ENCODE data around the gene RNPEPL1.

GRCh38 chr2:240589375-240589774, 21.1 kb downstream of the RNPEPL1 start:
- no peak for TF ChIP-seq GLIS1 (tag by site-specific recombination; IDR thresholded peaks at IDR 0.05)
- TF ChIP-seq PBX3 (CRISPR knock-in tag; IDR thresholded peaks at IDR 0.05): no peak
- no peak for TF ChIP-seq ZNF184 (tag by site-specific recombination; IDR thresholded peaks at IDR 0.05)
- no peak for TF ChIP-seq RBAK (tag by site-specific recombination; IDR thresholded peaks at IDR 0.05)
- TF ChIP-seq ZNF530 (tag by site-specific recombination; IDR thresholded peaks at IDR 0.05; ENCODE audit: low read depth): no peak
- no peak for TF ChIP-seq ZNF350 (tag by site-specific recombination; IDR thresholded peaks at IDR 0.05)
- TF ChIP-seq CTCF (tag by site-specific recombination; IDR thresholded peaks at IDR 0.05): no peak
- TF ChIP-seq ZNF274 (IDR thresholded peaks at IDR 0.05; ENCODE audit: low read length): no peak
- no peak for TF ChIP-seq ZNF274 (tag by site-specific recombination; IDR thresholded peaks at IDR 0.05; ENCODE audit: borderline replicate concordance)
